AG09309 (cell line): Measurements from ENCODE around the gene SNX24.

Source experiments
- DNase-seq: peaks from one replicate; pipeline ENCODE4 v3.0.0-alpha.2; 2010; ENCODE audit warnings: low read depth
- H3K4me3 ChIP-seq: 2 replicates; pipeline ENCODE4 v1.5.1; 2011; ENCODE audit warnings: mild to moderate bottlenecking, low read depth, low read length, moderate library complexity; ENCODE audit not compliant: control insufficient read depth
- CTCF ChIP-seq: IDR thresholded peaks from 2 replicates; pipeline ENCODE4 v1.5.1; 2011; ENCODE audit warnings: mild to moderate bottlenecking, low read depth, low read length, inconsistent platforms; ENCODE audit not compliant: insufficient read depth, control insufficient read depth; ENCODE audit errors: missing control alignments

Gene SNX24

GRCh38 chr5:122896598-122897282, 51.3 kb downstream of the SNX24 start:
- no peak overlapping the region for H3K4me3 ChIP-seq
- TF ChIP-seq CTCF: peak; percentile 57
- DNase-seq: no peak

- no peak for DNase-seq
- TF ChIP-seq CTCF: no peak
- no peak overlapping the region for H3K4me3 ChIP-seq
These were observed 51.8 kb downstream of the SNX24 start for GRCh38 chr5:122897283-122897602.

GRCh38 chr5:122901346-122901745, 55.9 kb downstream of the SNX24 start:
- no peak overlapping the region for H3K4me3 ChIP-seq
- DNase-seq: no peak
- no peak for TF ChIP-seq CTCF

- no peak for TF ChIP-seq CTCF
- DNase-seq: no peak
- no peak overlapping the region for H3K4me3 ChIP-seq
These were observed 56.9 kb downstream of the SNX24 start for GRCh38 chr5:122902263-122902662.

- no peak for TF ChIP-seq CTCF
- H3K4me3 ChIP-seq: no peak overlapping the region
- no peak for DNase-seq
These were observed 61.4 kb downstream of the SNX24 start for GRCh38 chr5:122906768-122907167.

GRCh38 chr5:122907276-122907675, 61.9 kb downstream of the SNX24 start:
- no peak for DNase-seq
- H3K4me3 ChIP-seq: no peak overlapping the region
- TF ChIP-seq CTCF: no peak

GRCh38 chr5:122908108-122908507, 62.7 kb downstream of the SNX24 start:
- no peak for TF ChIP-seq CTCF
- H3K4me3 ChIP-seq: no peak overlapping the region
- DNase-seq: no peak
